ENCODE data around the gene MYCBPAP. TPM values are rescaled to one million over a fixed set of nuclear protein-coding genes. Genes with fewer than 3 reads are reported as not detected.
A peak's percentile ranks its signal among the peaks of the same experiment; 100 is the strongest.
"Not testable (repeated sequence)": the region's sequence is repeated elsewhere in the genome, so short reads cannot be mapped to it uniquely, and the experiment has no call there.

MYCBPAP gene
- total RNA-seq, 2 donors from 2014 or later = 1.2 to 1.3 TPM

- ATAC-seq (no peak), DNase-seq (no peak)
- H3K36me3 Mint-ChIP-seq (ENCODE audit: low read depth) = peaks cover 5% of the 10 kb centered on the region
- peaks cover 14% of the 10 kb centered on the region for H3K27me3 Mint-ChIP-seq
- peak overlapping the region; percentile 72 for H3K4me3 Mint-ChIP-seq
- H3K27ac Mint-ChIP-seq = peak overlapping the region; percentile 41
- H3K4me1 Mint-ChIP-seq = peaks cover 14% of the 10 kb centered on the region
- H3K9me3 ChIP-seq (ENCODE audit: control insufficient read depth, low read length, poor library complexity, severe bottlenecking) = no peaks in the 10 kb centered on the region
Measured at GRCh38 chr17:50467855-50468303, 40.4 kb upstream of the MYCBPAP start.

- DNase-seq (no peak), ATAC-seq (peak; percentile 54)
- H3K27ac Mint-ChIP-seq = peak within 1 kb of the TSS; percentile 41
- peaks cover 7% of the 10 kb centered on the region for H3K36me3 Mint-ChIP-seq (ENCODE audit: low read depth)
- H3K27me3 Mint-ChIP-seq = peaks cover 14% of the 10 kb centered on the region
- peaks cover 14% of the 10 kb centered on the region for H3K4me1 Mint-ChIP-seq
- peak within 1 kb of the TSS; percentile 72 for H3K4me3 Mint-ChIP-seq
- H3K9me3 ChIP-seq (ENCODE audit: control insufficient read depth, low read length, poor library complexity, severe bottlenecking) = no peaks in the 10 kb centered on the region
Measured at GRCh38 chr17:50468304-50469207, 39.7 kb upstream of the MYCBPAP start, which contains the start of gene CHAD. CHAD (minus strand) TSS chr17:50468880; CDS start chr17:50468813, 67 bp downstream.

GRCh38 chr17:50469208-50469605 is 39.0 kb upstream of the MYCBPAP start:
- DNase-seq = no peak
- no peaks in the 10 kb centered on the region for H3K9me3 ChIP-seq (ENCODE audit: control insufficient read depth, low read length, poor library complexity, severe bottlenecking)
- Mint-ChIP-seq H3K4me3 (peak overlapping the region; percentile 71), H3K36me3 (ENCODE audit: low read depth) (peaks cover 7% of the 10 kb centered on the region), H3K4me1 (peaks cover 14% of the 10 kb centered on the region), H3K27ac (no peak overlapping the region), H3K27me3 (peaks cover 14% of the 10 kb centered on the region)
- no peak for ATAC-seq

GRCh38 chr17:50469671-50470305 is 38.5 kb upstream of the MYCBPAP start:
- DNase-seq = no peak

GRCh38 chr17:50470426-50470825 is 37.8 kb upstream of the MYCBPAP start:
- no peak for DNase-seq
- H3K36me3 Mint-ChIP-seq (ENCODE audit: low read depth) = peaks cover 7% of the 10 kb centered on the region
- no peaks in the 10 kb centered on the region for H3K9me3 ChIP-seq (ENCODE audit: control insufficient read depth, low read length, poor library complexity, severe bottlenecking)
- peaks cover 14% of the 10 kb centered on the region for H3K27me3 Mint-ChIP-seq
- H3K27ac Mint-ChIP-seq = no peak overlapping the region
- ATAC-seq = no peak
- peaks cover 13% of the 10 kb centered on the region for H3K4me1 Mint-ChIP-seq
- no peak overlapping the region for H3K4me3 Mint-ChIP-seq

More at GRCh38 chr17:50469671-50470305, 38.5 kb upstream of the MYCBPAP start:
- no peak overlapping the region for H3K27ac Mint-ChIP-seq
- ATAC-seq = no peak
- no peaks in the 10 kb centered on the region for H3K9me3 ChIP-seq (ENCODE audit: control insufficient read depth, low read length, poor library complexity, severe bottlenecking)
- H3K4me3 Mint-ChIP-seq = peak overlapping the region; percentile 71
- peaks cover 14% of the 10 kb centered on the region for H3K4me1 Mint-ChIP-seq
- peaks cover 7% of the 10 kb centered on the region for H3K36me3 Mint-ChIP-seq (ENCODE audit: low read depth)
- peaks cover 14% of the 10 kb centered on the region for H3K27me3 Mint-ChIP-seq

GRCh38 chr17:50471009-50471905 is 37.0 kb upstream of the MYCBPAP start:
- ATAC-seq = no peak
- peaks cover 7% of the 10 kb centered on the region for H3K36me3 Mint-ChIP-seq (ENCODE audit: low read depth)
- no peak overlapping the region for H3K4me3 Mint-ChIP-seq

GRCh38 chr17:50472286-50472685 is 36.0 kb upstream of the MYCBPAP start:
- DNase-seq (no peak), ATAC-seq (no peak)
- no peaks in the 10 kb centered on the region for H3K9me3 ChIP-seq (ENCODE audit: control insufficient read depth, low read length, poor library complexity, severe bottlenecking)
- Mint-ChIP-seq H3K27me3 (peaks cover 13% of the 10 kb centered on the region), H3K4me1 (peaks cover 7% of the 10 kb centered on the region), H3K36me3 (ENCODE audit: low read depth) (peaks cover 7% of the 10 kb centered on the region), H3K27ac (peak overlapping the region; percentile 41), H3K4me3 (no peak overlapping the region)

More at GRCh38 chr17:50471009-50471905, 37.0 kb upstream of the MYCBPAP start:
- no peak for DNase-seq
- peak overlapping the region; percentile 41 for H3K27ac Mint-ChIP-seq
- H3K4me1 Mint-ChIP-seq = peaks cover 10% of the 10 kb centered on the region
- H3K27me3 Mint-ChIP-seq = peaks cover 14% of the 10 kb centered on the region
- no peaks in the 10 kb centered on the region for H3K9me3 ChIP-seq (ENCODE audit: control insufficient read depth, low read length, poor library complexity, severe bottlenecking)

- not testable (repeated sequence) for ATAC-seq; H3K27me3 Mint-ChIP-seq; H3K9me3 ChIP-seq (ENCODE audit: control insufficient read depth, low read length, poor library complexity, severe bottlenecking); H3K4me3 Mint-ChIP-seq; H3K4me1 Mint-ChIP-seq; H3K36me3 Mint-ChIP-seq (ENCODE audit: low read depth); DNase-seq
- peak overlapping the region; percentile 41 for H3K27ac Mint-ChIP-seq
Measured at GRCh38 chr17:50472761-50473161, 35.5 kb upstream of the MYCBPAP start.

GRCh38 chr17:50473901-50474300 is 34.3 kb upstream of the MYCBPAP start:
- Mint-ChIP-seq H3K4me1 (peaks cover 8% of the 10 kb centered on the region), H3K4me3 (no peak overlapping the region), H3K36me3 (ENCODE audit: low read depth) (peaks cover 3% of the 10 kb centered on the region), H3K27ac (peak overlapping the region; percentile 19), H3K27me3 (no peaks in the 10 kb centered on the region)
- DNase-seq (no peak), ATAC-seq (no peak)
- H3K9me3 ChIP-seq (ENCODE audit: control insufficient read depth, low read length, poor library complexity, severe bottlenecking) = no peaks in the 10 kb centered on the region

GRCh38 chr17:50474523-50474922 is 33.7 kb upstream of the MYCBPAP start:
- Mint-ChIP-seq H3K4me1 (peaks cover 10% of the 10 kb centered on the region), H3K27ac (no peak overlapping the region), H3K27me3 (no peaks in the 10 kb centered on the region), H3K4me3 (no peak overlapping the region), H3K36me3 (ENCODE audit: low read depth) (peaks cover 3% of the 10 kb centered on the region)
- DNase-seq = no peak
- no peaks in the 10 kb centered on the region for H3K9me3 ChIP-seq (ENCODE audit: control insufficient read depth, low read length, poor library complexity, severe bottlenecking)
- ATAC-seq = no peak

GRCh38 chr17:50475362-50475761 is 32.9 kb upstream of the MYCBPAP start:
- H3K27ac Mint-ChIP-seq = no peak overlapping the region
- DNase-seq (no peak), ATAC-seq (no peak)
- no peaks in the 10 kb centered on the region for H3K27me3 Mint-ChIP-seq
- H3K9me3 ChIP-seq (ENCODE audit: control insufficient read depth, low read length, poor library complexity, severe bottlenecking) = no peaks in the 10 kb centered on the region
- no peak overlapping the region for H3K4me3 Mint-ChIP-seq
- peaks cover 15% of the 10 kb centered on the region for H3K4me1 Mint-ChIP-seq
- peaks cover 3% of the 10 kb centered on the region for H3K36me3 Mint-ChIP-seq (ENCODE audit: low read depth)

- not testable (repeated sequence) for H3K9me3 ChIP-seq (ENCODE audit: control insufficient read depth, low read length, poor library complexity, severe bottlenecking); H3K36me3 Mint-ChIP-seq (ENCODE audit: low read depth); DNase-seq; ATAC-seq; H3K27me3 Mint-ChIP-seq; H3K4me3 Mint-ChIP-seq
- peaks cover 13% of the 10 kb centered on the region for H3K4me1 Mint-ChIP-seq
- H3K27ac Mint-ChIP-seq = peak overlapping the region; percentile 94
Measured at GRCh38 chr17:50475775-50476544, 32.3 kb upstream of the MYCBPAP start.

Data from T-helper 17 cell (primary cell).